HepG2 (cell line): ENCODE results near the gene HNF1B. TPM values are rescaled to one million over a fixed set of nuclear protein-coding genes. Genes with fewer than 3 reads are reported as not detected.

Experiments used
- ARNTL ChIP-seq: sonication (generic); formaldehyde crosslinking; IDR thresholded peaks from 2 replicates; pipeline ENCODE4 v1.4.0; 2020; ENCODE audit warnings: mild to moderate bottlenecking, missing genetic modification reagents
- GLI4 ChIP-seq: sonication (generic); formaldehyde crosslinking; IDR thresholded peaks from 2 replicates; pipeline ENCODE4 v1.5.1; 2020; ENCODE audit warnings: missing genetic modification reagents, mild to moderate bottlenecking, moderate library complexity, borderline replicate concordance
- HNF4A ChIP-seq: sonication (generic); formaldehyde crosslinking; IDR thresholded peaks from 2 replicates; pipeline ENCODE4 v1.4.0; 2020; ENCODE audit warnings: missing genetic modification reagents
- KAT8 ChIP-seq: IDR thresholded peaks from 2 replicates; pipeline ENCODE4 v1.6.1; 2016; ENCODE audit warnings: missing genetic modification reagents, missing compliant biosample characterization
- PHB2 ChIP-seq: fragments of 450-650 bp; IDR thresholded peaks from 2 replicates; pipeline ENCODE4 v1.6.1; 2018; ENCODE audit not compliant: partially characterized antibody
- SAP130 ChIP-seq: IDR thresholded peaks from 2 replicates; pipeline ENCODE4 v1.6.1; 2016; ENCODE audit warnings: low read depth
- TOPORS ChIP-seq: sonication (generic); formaldehyde crosslinking; IDR thresholded peaks from 2 replicates; pipeline ENCODE4 v1.8.0; 2023; ENCODE audit warnings: mild to moderate bottlenecking, missing genetic modification reagents
- ZNF484 ChIP-seq: sonication (generic); formaldehyde crosslinking; IDR thresholded peaks from 2 replicates; pipeline ENCODE4 v1.5.1; 2020; ENCODE audit warnings: mild to moderate bottlenecking, low read depth, missing genetic modification reagents, borderline replicate concordance
- ZNF496 ChIP-seq: sonication (generic); formaldehyde crosslinking; IDR thresholded peaks from 2 replicates; pipeline ENCODE4 v1.8.1; 2023; ENCODE audit warnings: mild to moderate bottlenecking, moderate library complexity, missing genetic modification reagents; ENCODE audit not compliant: insufficient replicate concordance
- ZNF720 ChIP-seq: sonication (generic); formaldehyde crosslinking; IDR thresholded peaks from 2 replicates; pipeline ENCODE4 v1.4.0; 2020; ENCODE audit warnings: missing genetic modification reagents
- polyA plus RNA-seq, 8 experiments: library from polyadenylated mRNA; depleted of rRNA in 3 of 8; stranded (reverse) in 7 of 8; unstranded in 1 of 8; fragments of >200 nt; fragmentation: Illumina TruSeq in 4 of 8; extraction: Trizol in 4 of 8; gene quantifications; 2 replicates each; pipeline versions ENCODE4 v1.2.1 to v1.2.3, GENCODE V29; 2011 to 2016; ENCODE audit warnings: low read depth in 4 of 8, missing spikeins in 1 of 8, mixed read lengths in 1 of 8; ENCODE audit not compliant: insufficient read depth in 1 of 8
- total RNA-seq, 5 experiments: library from RNA; depleted of rRNA; stranded (reverse); fragments of >200 nt; fragmentation: Illumina TruSeq; extraction: Trizol; gene quantifications; 2 replicates each; pipeline ENCODE4 v1.2.3, GENCODE V29; 2016; ENCODE audit warnings: low read depth in 1 of 5
- TF ChIP-seq, protein P1 (sequence below): sonication (generic); formaldehyde crosslinking; IDR thresholded peaks from 2 replicates; pipeline ENCODE4 v1.4.0; 2020; ENCODE audit warnings: missing genetic modification reagents
- TF ChIP-seq, protein P2 (sequence below), 2 experiments: sonication (generic) in 1 of 2; formaldehyde crosslinking in 1 of 2; IDR thresholded peaks; 2 replicates each; pipeline versions ENCODE4 v1.4.0 to v1.6.1; 2018 to 2020; ENCODE audit warnings: missing genetic modification reagents in 2 of 2, borderline replicate concordance in 1 of 2, low read depth in 1 of 2, mild to moderate bottlenecking in 1 of 2, missing biosample characterization in 1 of 2
- TF ChIP-seq, protein P3 (sequence below): sonication (generic); formaldehyde crosslinking; IDR thresholded peaks from 2 replicates; pipeline ENCODE4 v1.4.0; 2020; ENCODE audit warnings: missing genetic modification reagents, borderline replicate concordance
- TF ChIP-seq, protein P4 (sequence below): sonication (generic); formaldehyde crosslinking; IDR thresholded peaks from 2 replicates; pipeline ENCODE4 v1.8.0; 2022; ENCODE audit warnings: mild to moderate bottlenecking, missing genetic modification reagents
- TF ChIP-seq, protein P5 (sequence below): sonication (generic); formaldehyde crosslinking; IDR thresholded peaks from 2 replicates; pipeline ENCODE4 v1.4.0; 2020; ENCODE audit warnings: missing genetic modification reagents
- TF ChIP-seq, protein P6 (sequence below): sonication (generic); formaldehyde crosslinking; IDR thresholded peaks from 2 replicates; pipeline ENCODE4 v1.8.1; 2022; ENCODE audit warnings: mild to moderate bottlenecking, missing genetic modification reagents

The HNF1B gene
- total and polyA plus RNA-seq, 2 of the 13 experiments (the other 11 are each of a cell fraction or from before 2014, with no cell fraction given): 1.9 to 5.3 TPM

DNA sequence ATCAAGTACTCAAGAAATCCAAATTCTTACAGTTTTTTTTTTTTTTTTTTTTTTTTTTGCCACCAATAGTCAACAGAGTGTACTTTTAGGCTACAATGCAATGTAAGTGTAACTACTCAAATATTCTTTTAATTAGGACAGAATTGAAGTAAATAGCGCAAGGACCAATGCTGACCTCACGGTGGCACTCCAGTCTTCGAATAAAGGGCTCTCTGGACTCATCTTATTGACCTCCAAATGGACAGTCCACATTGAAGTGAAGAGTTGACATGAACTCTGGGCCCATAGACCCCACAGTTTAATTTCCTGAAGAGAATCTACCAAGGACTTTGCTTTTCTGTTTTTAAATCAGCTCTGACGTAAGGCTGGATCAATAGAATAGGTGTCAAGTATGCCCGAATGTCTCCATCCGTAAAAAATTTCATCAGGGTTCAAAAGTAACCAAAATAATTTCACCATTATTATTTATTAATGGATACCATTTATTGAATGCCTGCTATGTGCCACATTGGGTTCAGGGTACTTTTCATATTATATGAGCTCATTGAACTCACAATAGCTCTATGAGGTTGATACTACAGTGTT lies 94.3 kb downstream of the HNF1B start (continued):
- TF ChIP-seq, protein P1, sequence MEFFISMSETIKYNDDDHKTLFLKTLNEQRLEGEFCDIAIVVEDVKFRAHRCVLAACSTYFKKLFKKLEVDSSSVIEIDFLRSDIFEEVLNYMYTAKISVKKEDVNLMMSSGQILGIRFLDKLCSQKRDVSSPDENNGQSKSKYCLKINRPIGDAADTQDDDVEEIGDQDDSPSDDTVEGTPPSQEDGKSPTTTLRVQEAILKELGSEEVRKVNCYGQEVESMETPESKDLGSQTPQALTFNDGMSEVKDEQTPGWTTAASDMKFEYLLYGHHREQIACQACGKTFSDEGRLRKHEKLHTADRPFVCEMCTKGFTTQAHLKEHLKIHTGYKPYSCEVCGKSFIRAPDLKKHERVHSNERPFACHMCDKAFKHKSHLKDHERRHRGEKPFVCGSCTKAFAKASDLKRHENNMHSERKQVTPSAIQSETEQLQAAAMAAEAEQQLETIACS: no peak
- TF ChIP-seq HNF4A (CRISPR knock-in tag) (peak; percentile 36), KAT8 (CRISPR knock-in tag) (0 out of 2 replicates have a peak, but pooled peaks have one; percentile 37), SAP130 (CRISPR knock-in tag) (0 out of 2 replicates have a peak, but pooled peaks have one; percentile 14), ZNF720 (CRISPR knock-in tag) (no peak), TOPORS (CRISPR knock-in tag) (no peak), ARNTL (no peak), PHB2 (no peak), ZNF496 (CRISPR knock-in tag) (no peak), GLI4 (no peak), ZNF484 (no peak)
- TF ChIP-seq, protein P2, sequence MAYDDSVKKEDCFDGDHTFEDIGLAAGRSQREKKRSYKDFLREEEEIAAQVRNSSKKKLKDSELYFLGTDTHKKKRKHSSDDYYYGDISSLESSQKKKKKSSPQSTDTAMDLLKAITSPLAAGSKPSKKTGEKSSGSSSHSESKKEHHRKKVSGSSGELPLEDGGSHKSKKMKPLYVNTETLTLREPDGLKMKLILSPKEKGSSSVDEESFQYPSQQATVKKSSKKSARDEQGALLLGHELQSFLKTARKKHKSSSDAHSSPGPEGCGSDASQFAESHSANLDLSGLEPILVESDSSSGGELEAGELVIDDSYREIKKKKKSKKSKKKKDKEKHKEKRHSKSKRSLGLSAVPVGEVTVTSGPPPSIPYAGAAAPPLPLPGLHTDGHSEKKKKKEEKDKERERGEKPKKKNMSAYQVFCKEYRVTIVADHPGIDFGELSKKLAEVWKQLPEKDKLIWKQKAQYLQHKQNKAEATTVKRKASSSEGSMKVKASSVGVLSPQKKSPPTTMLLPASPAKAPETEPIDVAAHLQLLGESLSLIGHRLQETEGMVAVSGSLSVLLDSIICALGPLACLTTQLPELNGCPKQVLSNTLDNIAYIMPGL (CRISPR knock-in tag; IDR thresholded peaks at IDR 0.05; ENCODE audit: borderline replicate concordance in 1 of 2, low read depth in 1 of 2): no peak
- TF ChIP-seq, protein P3, sequence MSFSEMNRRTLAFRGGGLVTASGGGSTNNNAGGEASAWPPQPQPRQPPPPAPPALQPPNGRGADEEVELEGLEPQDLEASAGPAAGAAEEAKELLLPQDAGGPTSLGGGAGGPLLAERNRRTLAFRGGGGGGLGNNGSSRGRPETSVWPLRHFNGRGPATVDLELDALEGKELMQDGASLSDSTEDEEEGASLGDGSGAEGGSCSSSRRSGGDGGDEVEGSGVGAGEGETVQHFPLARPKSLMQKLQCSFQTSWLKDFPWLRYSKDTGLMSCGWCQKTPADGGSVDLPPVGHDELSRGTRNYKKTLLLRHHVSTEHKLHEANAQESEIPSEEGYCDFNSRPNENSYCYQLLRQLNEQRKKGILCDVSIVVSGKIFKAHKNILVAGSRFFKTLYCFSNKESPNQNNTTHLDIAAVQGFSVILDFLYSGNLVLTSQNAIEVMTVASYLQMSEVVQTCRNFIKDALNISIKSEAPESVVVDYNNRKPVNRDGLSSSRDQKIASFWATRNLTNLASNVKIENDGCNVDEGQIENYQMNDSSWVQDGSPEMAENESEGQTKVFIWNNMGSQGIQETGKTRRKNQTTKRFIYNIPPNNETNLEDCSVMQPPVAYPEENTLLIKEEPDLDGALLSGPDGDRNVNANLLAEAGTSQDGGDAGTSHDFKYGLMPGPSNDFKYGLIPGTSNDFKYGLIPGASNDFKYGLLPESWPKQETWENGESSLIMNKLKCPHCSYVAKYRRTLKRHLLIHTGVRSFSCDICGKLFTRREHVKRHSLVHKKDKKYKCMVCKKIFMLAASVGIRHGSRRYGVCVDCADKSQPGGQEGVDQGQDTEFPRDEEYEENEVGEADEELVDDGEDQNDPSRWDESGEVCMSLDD (CRISPR knock-in tag): no peak
- TF ChIP-seq, protein P4, sequence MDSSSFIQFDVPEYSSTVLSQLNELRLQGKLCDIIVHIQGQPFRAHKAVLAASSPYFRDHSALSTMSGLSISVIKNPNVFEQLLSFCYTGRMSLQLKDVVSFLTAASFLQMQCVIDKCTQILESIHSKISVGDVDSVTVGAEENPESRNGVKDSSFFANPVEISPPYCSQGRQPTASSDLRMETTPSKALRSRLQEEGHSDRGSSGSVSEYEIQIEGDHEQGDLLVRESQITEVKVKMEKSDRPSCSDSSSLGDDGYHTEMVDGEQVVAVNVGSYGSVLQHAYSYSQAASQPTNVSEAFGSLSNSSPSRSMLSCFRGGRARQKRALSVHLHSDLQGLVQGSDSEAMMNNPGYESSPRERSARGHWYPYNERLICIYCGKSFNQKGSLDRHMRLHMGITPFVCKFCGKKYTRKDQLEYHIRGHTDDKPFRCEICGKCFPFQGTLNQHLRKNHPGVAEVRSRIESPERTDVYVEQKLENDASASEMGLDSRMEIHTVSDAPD (CRISPR knock-in tag): no peak
- TF ChIP-seq, protein P5, sequence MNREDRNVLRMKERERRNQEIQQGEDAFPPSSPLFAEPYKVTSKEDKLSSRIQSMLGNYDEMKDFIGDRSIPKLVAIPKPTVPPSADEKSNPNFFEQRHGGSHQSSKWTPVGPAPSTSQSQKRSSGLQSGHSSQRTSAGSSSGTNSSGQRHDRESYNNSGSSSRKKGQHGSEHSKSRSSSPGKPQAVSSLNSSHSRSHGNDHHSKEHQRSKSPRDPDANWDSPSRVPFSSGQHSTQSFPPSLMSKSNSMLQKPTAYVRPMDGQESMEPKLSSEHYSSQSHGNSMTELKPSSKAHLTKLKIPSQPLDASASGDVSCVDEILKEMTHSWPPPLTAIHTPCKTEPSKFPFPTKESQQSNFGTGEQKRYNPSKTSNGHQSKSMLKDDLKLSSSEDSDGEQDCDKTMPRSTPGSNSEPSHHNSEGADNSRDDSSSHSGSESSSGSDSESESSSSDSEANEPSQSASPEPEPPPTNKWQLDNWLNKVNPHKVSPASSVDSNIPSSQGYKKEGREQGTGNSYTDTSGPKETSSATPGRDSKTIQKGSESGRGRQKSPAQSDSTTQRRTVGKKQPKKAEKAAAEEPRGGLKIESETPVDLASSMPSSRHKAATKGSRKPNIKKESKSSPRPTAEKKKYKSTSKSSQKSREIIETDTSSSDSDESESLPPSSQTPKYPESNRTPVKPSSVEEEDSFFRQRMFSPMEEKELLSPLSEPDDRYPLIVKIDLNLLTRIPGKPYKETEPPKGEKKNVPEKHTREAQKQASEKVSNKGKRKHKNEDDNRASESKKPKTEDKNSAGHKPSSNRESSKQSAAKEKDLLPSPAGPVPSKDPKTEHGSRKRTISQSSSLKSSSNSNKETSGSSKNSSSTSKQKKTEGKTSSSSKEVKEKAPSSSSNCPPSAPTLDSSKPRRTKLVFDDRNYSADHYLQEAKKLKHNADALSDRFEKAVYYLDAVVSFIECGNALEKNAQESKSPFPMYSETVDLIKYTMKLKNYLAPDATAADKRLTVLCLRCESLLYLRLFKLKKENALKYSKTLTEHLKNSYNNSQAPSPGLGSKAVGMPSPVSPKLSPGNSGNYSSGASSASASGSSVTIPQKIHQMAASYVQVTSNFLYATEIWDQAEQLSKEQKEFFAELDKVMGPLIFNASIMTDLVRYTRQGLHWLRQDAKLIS (CRISPR knock-in tag): no peak
- TF ChIP-seq, protein P6, sequence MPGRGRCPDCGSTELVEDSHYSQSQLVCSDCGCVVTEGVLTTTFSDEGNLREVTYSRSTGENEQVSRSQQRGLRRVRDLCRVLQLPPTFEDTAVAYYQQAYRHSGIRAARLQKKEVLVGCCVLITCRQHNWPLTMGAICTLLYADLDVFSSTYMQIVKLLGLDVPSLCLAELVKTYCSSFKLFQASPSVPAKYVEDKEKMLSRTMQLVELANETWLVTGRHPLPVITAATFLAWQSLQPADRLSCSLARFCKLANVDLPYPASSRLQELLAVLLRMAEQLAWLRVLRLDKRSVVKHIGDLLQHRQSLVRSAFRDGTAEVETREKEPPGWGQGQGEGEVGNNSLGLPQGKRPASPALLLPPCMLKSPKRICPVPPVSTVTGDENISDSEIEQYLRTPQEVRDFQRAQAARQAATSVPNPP (CRISPR knock-in tag): no peak
